Dendritic cell treated with granulocyte-macrophage colony-stimulating factor and Interleukin-4, amounts not matched to agents 40 ng/mL and 50 ng/mL, for 4 days (primary cell): ENCODE results near the gene PSD4.

Experiments
- H3K27ac Mint-ChIP-seq: one replicate; pipeline ENCODE4 v1.8.0; 2022; ENCODE audit warnings: mild to moderate bottlenecking, mixed read lengths
- H3K27me3 Mint-ChIP-seq: one replicate; pipeline ENCODE4 v1.8.0; 2022; ENCODE audit warnings: mild to moderate bottlenecking, mixed read lengths
- H3K36me3 Mint-ChIP-seq: one replicate; pipeline ENCODE4 v1.8.0; 2022; ENCODE audit warnings: low read depth, mixed read lengths
- H3K4me1 Mint-ChIP-seq: one replicate; pipeline ENCODE4 v1.8.0; 2022; ENCODE audit warnings: low read depth, mixed read lengths
- H3K4me3 Mint-ChIP-seq: one replicate; pipeline ENCODE4 v1.8.0; 2022; ENCODE audit warnings: mild to moderate bottlenecking, moderate library complexity, mixed read lengths
- H3K9me3 Mint-ChIP-seq: one replicate; pipeline ENCODE4 v1.8.0; 2022; ENCODE audit warnings: mixed read lengths
- intact Hi-C: fragments of 100-400 bp; cut with micrococcal nuclease; formaldehyde crosslinking; loops from one replicate; pipeline ENCODE4 v1.15.0; 2022

PSD4 gene

DNA sequence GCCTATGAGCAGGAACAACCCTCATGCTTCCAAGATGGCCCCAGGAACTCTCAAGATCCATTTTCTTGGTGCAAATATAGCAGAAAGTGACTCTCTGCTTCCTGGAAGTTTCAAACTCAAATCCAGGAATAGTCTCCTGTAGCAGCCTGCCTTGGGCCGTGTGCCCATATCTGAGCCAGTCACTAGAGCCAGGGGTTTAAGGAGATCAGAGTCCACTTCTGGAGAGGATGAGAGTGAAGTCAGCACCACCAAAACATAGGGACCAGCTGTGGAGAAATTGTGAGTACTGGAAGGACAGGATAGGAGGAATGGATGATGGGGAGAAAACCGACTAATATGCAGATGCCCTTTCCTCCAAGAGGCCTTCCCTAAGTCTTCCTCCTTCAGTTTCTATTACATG, 33.2 kb downstream of the PSD4 start:
- no peak overlapping the region for H3K27ac Mint-ChIP-seq
- peaks cover 39% of the 10 kb centered on the region for H3K4me1 Mint-ChIP-seq
- H3K4me3 Mint-ChIP-seq: no peak overlapping the region
- no peaks in the 10 kb centered on the region for H3K9me3 Mint-ChIP-seq
- intact Hi-C loops: no loop called here
- H3K27me3 Mint-ChIP-seq: peaks cover 2% of the 10 kb centered on the region
- H3K36me3 Mint-ChIP-seq: peaks cover 11% of the 10 kb centered on the region

GRCh38 chr2:113208396-113208795, 34.6 kb downstream of the PSD4 start:
- H3K36me3 Mint-ChIP-seq: no peaks in the 10 kb centered on the region
- H3K27me3 Mint-ChIP-seq: peaks cover 9% of the 10 kb centered on the region
- H3K4me3 Mint-ChIP-seq: no peak overlapping the region
- peaks cover 40% of the 10 kb centered on the region for H3K4me1 Mint-ChIP-seq
- H3K27ac Mint-ChIP-seq: peak overlapping the region; percentile 1
- no peaks in the 10 kb centered on the region for H3K9me3 Mint-ChIP-seq
- intact Hi-C loops: no loop called here

DNA sequence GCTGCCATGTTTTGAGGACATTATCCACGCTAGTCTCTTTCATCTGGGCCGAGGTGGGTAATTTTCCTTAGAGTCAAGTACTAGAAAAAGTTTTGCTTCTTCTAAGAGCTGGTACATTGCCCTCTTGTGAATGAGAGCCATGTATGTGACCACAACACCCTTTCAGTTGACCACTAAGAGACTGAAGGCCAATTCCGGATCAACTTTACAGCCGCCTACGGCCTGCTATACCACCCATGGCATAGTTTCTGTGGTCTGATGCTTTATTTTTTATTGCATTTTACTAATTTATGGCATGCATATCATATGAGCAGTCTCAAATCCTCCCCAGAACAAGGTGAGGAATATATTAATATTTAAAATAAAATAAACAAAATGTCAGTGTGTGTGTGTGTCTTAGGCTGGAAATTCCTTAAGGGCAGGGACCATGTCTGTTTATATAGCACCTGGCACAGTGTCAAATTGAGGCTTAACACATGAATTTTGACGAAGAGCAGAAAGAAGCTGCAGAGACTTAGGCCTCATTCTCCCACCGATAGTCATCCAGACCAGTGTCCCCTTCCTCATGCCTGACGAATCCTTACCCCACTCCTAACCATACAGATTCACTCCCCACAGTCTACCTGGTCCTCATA, 35.4 kb downstream of the PSD4 start:
- Mint-ChIP-seq H3K4me3 (no peak overlapping the region), H3K9me3 (no peaks in the 10 kb centered on the region), H3K27ac (peak overlapping the region; percentile 70), H3K27me3 (peaks cover 9% of the 10 kb centered on the region), H3K4me1 (peaks cover 41% of the 10 kb centered on the region), H3K36me3 (no peaks in the 10 kb centered on the region)
- intact Hi-C loops: no loop called here

DNA sequence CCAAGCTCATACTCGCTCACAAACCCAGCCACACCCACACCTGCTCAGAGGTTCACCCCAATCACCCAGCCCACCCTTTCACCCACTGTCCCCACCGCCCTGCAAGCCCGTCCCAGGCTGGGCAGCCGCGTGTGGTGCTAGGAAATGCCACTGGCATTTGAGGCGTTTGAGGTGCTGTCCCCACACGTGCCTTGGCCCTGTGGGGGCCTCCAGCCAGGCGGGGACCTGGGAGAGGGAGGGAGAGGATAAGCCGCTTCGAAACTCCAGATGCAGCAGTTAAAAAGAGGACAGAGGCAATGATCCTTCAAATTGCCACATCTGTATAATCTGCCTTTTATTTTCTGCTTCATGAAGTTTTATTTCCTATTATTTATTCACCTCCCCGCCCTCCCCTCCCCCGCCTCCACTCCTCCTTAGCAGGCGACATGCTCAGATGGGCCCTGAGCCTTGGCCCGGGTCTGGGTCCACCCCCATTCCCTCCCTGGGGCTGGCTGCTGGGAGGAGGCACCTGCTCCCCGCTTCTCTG, 35.9 kb downstream of the PSD4 start:
- Mint-ChIP-seq H3K9me3 (no peaks in the 10 kb centered on the region), H3K4me1 (peaks cover 42% of the 10 kb centered on the region), H3K4me3 (no peak overlapping the region), H3K27ac (peak overlapping the region; percentile 70), H3K27me3 (peaks cover 9% of the 10 kb centered on the region), H3K36me3 (no peaks in the 10 kb centered on the region)
- intact Hi-C loops: loop anchor here (2.0 kb wide), 1 partner anchor 31 kb away; no protein-coding TSS in a partner anchor

DNA sequence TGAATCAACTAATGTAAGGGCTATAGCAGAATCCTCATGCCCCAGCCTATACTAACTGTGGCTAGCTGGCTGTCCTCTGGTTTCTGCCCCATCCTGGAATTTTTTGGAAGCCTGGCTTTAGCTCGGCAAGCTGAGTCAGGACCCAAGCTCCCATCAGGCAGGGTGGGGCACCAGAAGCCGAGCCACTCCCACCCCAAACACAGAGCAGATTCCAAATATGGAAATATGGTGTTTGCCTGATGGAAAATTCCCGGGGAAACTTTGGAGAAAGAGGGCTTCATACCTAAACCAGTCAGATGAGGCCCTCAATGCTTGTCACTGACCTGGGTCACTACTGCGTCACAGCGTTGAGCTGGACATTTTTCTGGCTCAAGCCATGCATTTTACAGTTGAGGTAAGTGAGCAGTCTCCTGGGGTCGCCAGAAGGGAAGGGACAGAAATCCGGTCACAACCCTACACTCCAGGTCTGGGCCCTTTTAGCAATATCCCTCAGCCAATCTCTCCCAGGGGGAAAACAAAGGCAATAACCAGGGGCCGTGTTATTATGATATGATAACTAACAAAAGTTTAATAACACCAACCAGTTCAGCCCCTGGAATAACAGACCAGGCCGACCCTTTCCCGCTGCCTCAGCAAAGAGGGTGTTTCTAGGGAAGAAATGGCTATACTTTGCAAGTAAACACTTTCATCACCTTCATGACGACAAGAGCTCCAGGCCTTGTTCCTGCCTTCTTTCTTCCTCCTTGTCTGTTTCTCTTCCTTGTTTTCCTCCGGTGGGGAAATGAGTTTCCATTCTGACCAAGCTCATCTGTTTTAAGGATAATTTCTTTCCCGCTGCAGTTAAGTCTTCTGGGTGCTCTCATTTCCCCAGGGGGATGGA, 37.7 kb downstream of the PSD4 start:
- intact Hi-C loops: loop anchor here (2.0 kb wide), 1 partner anchor 29 kb away; no protein-coding TSS in a partner anchor
- H3K27ac Mint-ChIP-seq: peak overlapping the region; percentile 89
- no peaks in the 10 kb centered on the region for H3K36me3 Mint-ChIP-seq
- H3K4me1 Mint-ChIP-seq: peaks cover 51% of the 10 kb centered on the region
- peak overlapping the region; percentile 51 for H3K4me3 Mint-ChIP-seq
- no peaks in the 10 kb centered on the region for H3K9me3 Mint-ChIP-seq
- H3K27me3 Mint-ChIP-seq: peaks cover 9% of the 10 kb centered on the region

DNA sequence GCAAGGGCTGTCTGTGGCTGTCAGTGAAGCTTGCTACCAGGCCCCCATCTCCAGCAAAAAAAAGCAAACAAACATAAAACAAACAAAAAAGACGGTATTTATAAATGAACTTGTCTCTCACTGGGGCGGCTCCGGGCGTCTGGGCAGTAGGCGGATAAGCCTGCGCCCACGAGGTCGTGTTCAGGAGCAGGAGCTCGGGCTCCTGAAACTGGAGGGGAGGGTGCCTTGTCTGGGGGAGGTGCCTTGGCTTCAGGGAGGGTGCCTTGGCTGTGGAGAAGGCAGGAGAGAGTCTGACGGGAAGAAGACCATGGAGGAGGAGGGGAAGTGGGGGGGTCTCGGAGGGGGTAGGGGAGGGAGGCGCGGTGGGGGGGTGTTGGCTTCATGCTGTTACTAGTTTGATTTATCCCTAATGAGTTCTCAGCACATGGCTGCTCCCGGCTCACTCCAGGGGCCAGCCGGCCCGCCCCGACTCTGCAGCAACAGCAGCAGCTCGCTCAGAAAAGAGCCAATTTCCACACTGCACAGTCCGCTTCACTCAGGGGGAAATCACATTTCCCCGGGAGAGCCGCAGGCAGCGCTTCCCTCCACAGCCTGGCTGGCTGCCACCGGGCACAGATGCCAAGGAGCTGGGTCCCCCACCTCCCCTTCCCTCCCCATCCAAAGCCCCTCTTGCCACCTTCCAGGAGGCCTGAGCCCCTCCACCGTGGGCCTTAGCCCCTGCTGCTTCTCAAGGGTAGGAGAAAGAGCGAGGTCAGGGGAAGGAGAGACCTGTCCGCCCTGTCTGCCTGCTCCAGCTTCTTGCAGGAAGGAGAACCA, 38.7 kb downstream of the PSD4 start:
- intact Hi-C loops: no loop called here
- peak overlapping the region; percentile 89 for H3K27ac Mint-ChIP-seq
- H3K4me3 Mint-ChIP-seq: peak overlapping the region; percentile 51
- H3K36me3 Mint-ChIP-seq: no peaks in the 10 kb centered on the region
- H3K27me3 Mint-ChIP-seq: peaks cover 9% of the 10 kb centered on the region
- peaks cover 61% of the 10 kb centered on the region for H3K4me1 Mint-ChIP-seq
- H3K9me3 Mint-ChIP-seq: no peaks in the 10 kb centered on the region

- Mint-ChIP-seq H3K27ac (peak overlapping the region; percentile 89), H3K4me3 (no peak overlapping the region), H3K9me3 (no peaks in the 10 kb centered on the region), H3K36me3 (no peaks in the 10 kb centered on the region), H3K27me3 (peaks cover 9% of the 10 kb centered on the region), H3K4me1 (peaks cover 69% of the 10 kb centered on the region)
- intact Hi-C loops: no loop called here
Observed at GRCh38 chr2:113213061-113213930, 39.5 kb downstream of the PSD4 start.

- H3K9me3 Mint-ChIP-seq: no peaks in the 10 kb centered on the region
- peaks cover 78% of the 10 kb centered on the region for H3K4me1 Mint-ChIP-seq
- H3K27me3 Mint-ChIP-seq: peaks cover 7% of the 10 kb centered on the region
- no peak overlapping the region for H3K4me3 Mint-ChIP-seq
- intact Hi-C loops: no loop called here
- H3K27ac Mint-ChIP-seq: peak overlapping the region; percentile 86
- H3K36me3 Mint-ChIP-seq: no peaks in the 10 kb centered on the region
Observed at GRCh38 chr2:113214141-113214540, 40.4 kb downstream of the PSD4 start.

DNA sequence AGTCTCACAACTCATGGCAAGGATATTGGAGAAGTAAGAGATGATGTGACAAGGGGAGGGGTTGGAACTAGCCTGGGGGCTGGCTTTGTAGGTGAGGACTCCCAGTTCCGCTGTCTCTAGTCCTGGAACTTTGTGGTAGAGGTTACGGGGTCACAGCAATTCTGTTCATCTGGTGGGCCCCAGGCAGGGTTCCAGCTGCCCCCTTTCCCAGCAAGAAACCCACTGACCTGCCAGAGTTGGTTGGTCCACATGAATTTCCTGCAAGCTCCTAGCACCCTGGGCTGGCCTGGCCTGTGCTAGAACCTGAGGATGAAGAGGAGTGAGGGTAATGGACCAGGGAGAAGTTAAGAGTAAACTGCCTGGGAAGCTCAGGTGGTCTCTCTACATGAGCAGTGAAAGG, 41.3 kb downstream of the PSD4 start:
- Mint-ChIP-seq H3K27me3 (peaks cover 7% of the 10 kb centered on the region), H3K4me1 (peaks cover 84% of the 10 kb centered on the region), H3K36me3 (no peaks in the 10 kb centered on the region), H3K4me3 (no peak overlapping the region), H3K27ac (peak overlapping the region; percentile 86), H3K9me3 (no peaks in the 10 kb centered on the region)
- intact Hi-C loops: no loop called here

DNA sequence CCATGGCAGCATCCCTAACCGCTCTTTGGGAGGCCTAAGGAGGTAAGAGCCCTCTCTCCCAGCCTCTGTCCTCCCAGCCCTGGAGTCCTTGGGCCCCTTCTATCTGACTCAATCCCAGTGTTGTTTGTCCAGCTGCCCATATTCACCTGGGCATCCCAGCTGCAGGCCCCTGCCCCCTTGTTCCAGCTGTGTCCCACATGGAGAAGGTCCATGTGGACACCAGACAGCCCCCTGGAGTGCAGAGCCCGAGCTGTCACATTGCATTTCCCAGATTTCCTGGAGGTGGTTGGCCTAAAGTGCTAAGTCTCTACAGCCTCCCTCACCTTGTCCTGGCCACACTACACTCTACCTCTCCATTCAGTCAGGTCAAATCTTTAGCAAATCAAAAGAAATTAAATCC, 42.5 kb downstream of the PSD4 start:
- H3K36me3 Mint-ChIP-seq: no peaks in the 10 kb centered on the region
- H3K27ac Mint-ChIP-seq: peak overlapping the region; percentile 86
- H3K4me3 Mint-ChIP-seq: no peak overlapping the region
- peaks cover 7% of the 10 kb centered on the region for H3K27me3 Mint-ChIP-seq
- intact Hi-C loops: no loop called here
- H3K9me3 Mint-ChIP-seq: no peaks in the 10 kb centered on the region
- peaks cover 79% of the 10 kb centered on the region for H3K4me1 Mint-ChIP-seq

DNA sequence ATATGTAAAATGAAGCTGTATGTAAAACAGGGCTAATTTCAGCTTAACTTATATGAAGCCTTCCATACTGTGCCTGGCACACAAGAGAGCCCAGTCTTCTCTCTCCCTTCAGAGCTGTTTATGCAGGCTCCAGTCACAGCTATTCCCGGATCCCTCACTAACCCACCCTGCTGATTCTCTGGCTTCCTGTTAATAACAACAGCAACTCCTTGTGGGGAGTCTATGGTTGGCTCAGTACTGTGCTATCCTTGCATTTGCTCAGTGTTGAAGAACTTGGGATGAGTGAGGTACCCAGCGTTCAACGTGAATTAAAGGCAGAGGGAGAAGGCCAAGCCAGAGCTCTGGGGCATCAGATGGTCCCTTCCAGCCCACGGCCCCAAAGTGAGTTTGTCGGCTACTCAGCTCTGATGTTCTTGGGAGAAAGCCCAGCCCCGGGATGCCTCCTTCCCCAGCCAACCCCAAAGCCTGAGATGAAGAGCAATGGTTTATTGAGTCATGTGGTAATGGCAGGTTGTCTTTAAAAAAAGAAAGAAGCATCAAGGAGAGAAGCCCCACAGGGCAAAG, 43.2 kb downstream of the PSD4 start:
- no peak overlapping the region for H3K4me3 Mint-ChIP-seq
- intact Hi-C loops: no loop called here
- H3K27ac Mint-ChIP-seq: peak overlapping the region; percentile 86
- H3K9me3 Mint-ChIP-seq: no peaks in the 10 kb centered on the region
- peaks cover 74% of the 10 kb centered on the region for H3K4me1 Mint-ChIP-seq
- no peaks in the 10 kb centered on the region for H3K36me3 Mint-ChIP-seq
- peaks cover 7% of the 10 kb centered on the region for H3K27me3 Mint-ChIP-seq

GRCh38 chr2:113217455-113218282, 43.9 kb downstream of the PSD4 start:
- H3K4me3 Mint-ChIP-seq: peak overlapping the region; percentile 28
- H3K9me3 Mint-ChIP-seq: no peaks in the 10 kb centered on the region
- peak overlapping the region; percentile 86 for H3K27ac Mint-ChIP-seq
- H3K27me3 Mint-ChIP-seq: peaks cover 4% of the 10 kb centered on the region
- H3K36me3 Mint-ChIP-seq: no peaks in the 10 kb centered on the region
- H3K4me1 Mint-ChIP-seq: peaks cover 67% of the 10 kb centered on the region
- intact Hi-C loops: no loop called here
